ENCODE measurements around the gene DRC3. TPM values are rescaled to one million over a fixed set of nuclear protein-coding genes. Genes with fewer than 3 reads are reported as not detected.

Gene DRC3
- total RNA-seq, 2 experiments from 2014 or later = 0.70 to 0.95 TPM

DNA sequence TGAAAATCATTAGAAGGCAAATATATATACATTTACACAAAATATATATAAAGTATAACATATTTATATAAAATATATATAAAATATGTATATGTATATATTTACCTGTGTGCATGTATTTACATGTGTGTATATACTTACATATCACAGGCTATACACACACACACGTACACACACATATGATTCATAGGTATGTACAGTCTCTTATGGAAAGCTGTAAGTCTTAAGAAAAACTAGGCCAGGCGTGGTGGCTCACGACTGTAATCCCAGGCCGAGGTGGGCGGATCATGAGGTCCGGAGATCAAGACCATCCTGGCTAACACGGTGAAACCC lies 15.1 kb upstream of the DRC3 start:
- Mint-ChIP-seq H3K36me3 (ENCODE audit: low read depth) (peaks cover 24% of the 10 kb centered on the region), H3K9me3 (ENCODE audit: insufficient read depth) (peaks cover 3% of the 10 kb centered on the region), H3K4me3 (no peak overlapping the region), H3K27me3 (ENCODE audit: low read depth) (no peaks in the 10 kb centered on the region), H3K4me1 (ENCODE audit: low read depth) (peaks cover 57% of the 10 kb centered on the region), H3K27ac (peak overlapping the region; percentile 98)
- CTCF ChIA-PET = interaction anchor here (0.6 to 1.7 kb wide), 8 partner anchors 9 to 182 kb away, joined by 3 to 7 read pairs (median 4); no protein-coding TSS in a partner anchor
- no peak for ATAC-seq
- POLR2A ChIA-PET = interaction anchor here (0.6 to 2.3 kb wide), 9 partner anchors 11 to 201 kb away, joined by 3 to 8 read pairs (median 4); partner anchors contain the start of genes DRC3, SREBF1 and TOM1L2
- no peak for DNase-seq

GRCh38 chr17:17958982-17959381 lies 13.7 kb upstream of the DRC3 start:
- H3K27me3 Mint-ChIP-seq (ENCODE audit: low read depth) = no peaks in the 10 kb centered on the region
- POLR2A ChIA-PET = interaction anchor here (0.7 to 2.3 kb wide), 5 partner anchors 13 to 169 kb away, joined by 3 to 8 read pairs (median 4); partner anchors contain the start of genes DRC3, SREBF1 and TOM1L2
- peaks cover 3% of the 10 kb centered on the region for H3K9me3 Mint-ChIP-seq (ENCODE audit: insufficient read depth)
- CTCF ChIA-PET = interaction anchor here (1.2 to 1.6 kb wide), 4 partner anchors 10 to 109 kb away, joined by 3 to 6 read pairs (median 4); partner anchors contain the start of genes DRC3 and TOM1L2
- no peak for DNase-seq
- peak overlapping the region; percentile 75 for H3K4me3 Mint-ChIP-seq
- no peak for ATAC-seq
- H3K36me3 Mint-ChIP-seq (ENCODE audit: low read depth) = peaks cover 27% of the 10 kb centered on the region
- peaks cover 66% of the 10 kb centered on the region for H3K4me1 Mint-ChIP-seq (ENCODE audit: low read depth)
- H3K27ac Mint-ChIP-seq = peak overlapping the region; percentile 98

DNA sequence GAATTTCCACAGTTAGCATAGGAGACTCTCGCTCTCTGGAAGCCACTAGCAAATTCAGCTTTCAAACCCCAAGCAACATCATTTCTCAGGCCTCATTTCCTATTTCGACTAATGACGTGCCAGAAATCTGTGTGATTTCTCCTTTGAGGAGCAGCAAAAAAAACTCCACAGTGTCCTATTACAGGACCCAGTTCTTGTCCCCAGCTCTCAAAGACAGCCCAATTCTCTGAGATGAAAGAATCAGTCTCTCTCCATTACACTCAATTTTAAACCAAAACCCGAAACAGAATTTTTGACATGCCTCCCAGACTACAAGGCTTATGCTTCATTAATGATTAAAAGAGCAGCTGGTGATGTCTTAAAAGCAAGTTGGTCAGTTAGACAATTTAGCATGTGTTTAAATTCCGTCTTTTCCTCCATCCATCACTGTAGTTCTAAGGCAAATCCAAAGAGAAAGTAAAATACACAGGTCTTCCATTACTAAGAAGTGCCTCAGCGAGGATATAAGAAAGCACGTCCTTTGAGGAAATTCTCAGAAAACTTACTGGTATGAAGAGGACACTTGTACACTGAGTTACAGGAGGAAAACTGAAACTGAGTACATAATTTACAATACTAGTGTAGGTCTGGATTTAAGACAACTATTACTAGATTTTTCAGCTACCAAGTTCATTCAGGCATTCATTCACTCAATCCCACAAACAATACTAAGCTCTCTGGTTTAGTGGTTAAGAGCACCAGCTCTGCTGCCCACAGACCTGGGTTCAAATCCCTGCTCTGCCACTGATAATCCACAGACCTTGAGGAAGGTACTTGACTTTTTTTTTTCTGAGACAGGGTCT lies 12.9 kb upstream of the DRC3 start:
- Mint-ChIP-seq H3K27me3 (ENCODE audit: low read depth) (no peaks in the 10 kb centered on the region), H3K36me3 (ENCODE audit: low read depth) (peaks cover 27% of the 10 kb centered on the region), H3K4me3 (peak overlapping the region; percentile 75), H3K9me3 (ENCODE audit: insufficient read depth) (peaks cover 3% of the 10 kb centered on the region), H3K4me1 (ENCODE audit: low read depth) (peaks cover 67% of the 10 kb centered on the region), H3K27ac (peak overlapping the region; percentile 98)
- DNase-seq (peak; percentile 48), ATAC-seq (peak; percentile 76)
- POLR2A ChIA-PET = interaction anchor here (0.7 to 1.6 kb wide), 9 partner anchors 9 to 169 kb away, joined by 3 to 9 read pairs (median 3); partner anchors contain the start of genes DRC3 and TOM1L2
- CTCF ChIA-PET = interaction anchor here (0.7 to 1.6 kb wide), 8 partner anchors 10 to 110 kb away, joined by 3 to 6 read pairs (median 4); partner anchors contain the start of genes DRC3 and TOM1L2

GRCh38 chr17:17960500-17961030 lies 12.1 kb upstream of the DRC3 start:
- H3K36me3 Mint-ChIP-seq (ENCODE audit: low read depth) = peaks cover 22% of the 10 kb centered on the region
- ChIA-PET POLR2A (interaction anchor here (0.8 to 1.3 kb wide), 4 partner anchors 9 to 124 kb away, joined by 3 to 4 read pairs (median 3); no protein-coding TSS in a partner anchor), CTCF (interaction anchor here (0.7 to 1.6 kb wide), 7 partner anchors 9 to 111 kb away, joined by 3 to 6 read pairs (median 4); partner anchors contain the start of genes DRC3 and TOM1L2)
- peaks cover 3% of the 10 kb centered on the region for H3K9me3 Mint-ChIP-seq (ENCODE audit: insufficient read depth)
- ATAC-seq (no peak), DNase-seq (no peak)
- H3K4me3 Mint-ChIP-seq = peak overlapping the region; percentile 75
- no peaks in the 10 kb centered on the region for H3K27me3 Mint-ChIP-seq (ENCODE audit: low read depth)
- peak overlapping the region; percentile 98 for H3K27ac Mint-ChIP-seq
- peaks cover 69% of the 10 kb centered on the region for H3K4me1 Mint-ChIP-seq (ENCODE audit: low read depth)

GRCh38 chr17:17963066-17963465 lies 9.6 kb upstream of the DRC3 start:
- no peaks in the 10 kb centered on the region for H3K9me3 Mint-ChIP-seq (ENCODE audit: insufficient read depth)
- H3K27me3 Mint-ChIP-seq (ENCODE audit: low read depth) = no peaks in the 10 kb centered on the region
- no peak for DNase-seq
- ChIA-PET POLR2A (no interaction called here), CTCF (no interaction called here)
- H3K4me3 Mint-ChIP-seq = no peak overlapping the region
- ATAC-seq = no peak
- peaks cover 61% of the 10 kb centered on the region for H3K4me1 Mint-ChIP-seq (ENCODE audit: low read depth)
- no peak overlapping the region for H3K27ac Mint-ChIP-seq
- H3K36me3 Mint-ChIP-seq (ENCODE audit: low read depth) = peaks cover 10% of the 10 kb centered on the region

DNA sequence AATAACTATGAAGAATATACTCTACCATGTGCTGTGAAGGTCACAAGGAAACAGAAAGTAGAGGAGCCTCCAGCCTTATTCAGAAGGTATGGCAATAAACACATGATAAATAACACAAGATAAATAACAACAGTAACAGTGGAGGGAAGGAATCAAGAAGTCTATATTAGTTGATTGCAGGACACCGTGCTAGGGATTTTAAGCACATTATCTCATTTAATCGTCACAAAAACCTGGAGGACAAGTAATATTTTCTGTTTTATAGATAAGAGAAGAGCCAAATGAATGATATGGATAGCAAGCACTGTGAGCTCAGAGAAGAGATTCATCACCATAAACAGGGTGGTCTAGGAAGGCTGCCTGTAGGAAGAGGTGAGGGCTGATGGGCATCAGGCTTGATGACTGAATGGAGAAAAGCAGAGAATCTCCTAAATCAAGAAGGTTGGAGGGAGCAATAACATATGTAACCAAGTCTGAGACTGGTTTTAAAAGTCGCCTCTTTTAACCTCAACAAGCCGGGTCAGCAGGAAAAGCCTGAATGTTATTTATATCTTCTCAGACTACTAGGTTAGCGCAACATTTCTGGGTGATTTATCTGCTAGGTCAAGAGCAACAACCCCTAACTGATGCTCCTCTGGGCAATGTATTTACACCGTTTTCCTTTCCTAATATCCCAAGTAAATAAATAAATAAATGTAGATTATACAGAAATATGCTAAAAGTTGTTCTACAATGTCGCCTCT lies 8.8 kb upstream of the DRC3 start:
- no peaks in the 10 kb centered on the region for H3K27me3 Mint-ChIP-seq (ENCODE audit: low read depth)
- no peak overlapping the region for H3K4me3 Mint-ChIP-seq
- DNase-seq (no peak), ATAC-seq (no peak)
- ChIA-PET POLR2A (no interaction called here), CTCF (no interaction called here)
- peaks cover 55% of the 10 kb centered on the region for H3K4me1 Mint-ChIP-seq (ENCODE audit: low read depth)
- no peak overlapping the region for H3K27ac Mint-ChIP-seq
- no peaks in the 10 kb centered on the region for H3K9me3 Mint-ChIP-seq (ENCODE audit: insufficient read depth)
- peaks cover 10% of the 10 kb centered on the region for H3K36me3 Mint-ChIP-seq (ENCODE audit: low read depth)

DNA sequence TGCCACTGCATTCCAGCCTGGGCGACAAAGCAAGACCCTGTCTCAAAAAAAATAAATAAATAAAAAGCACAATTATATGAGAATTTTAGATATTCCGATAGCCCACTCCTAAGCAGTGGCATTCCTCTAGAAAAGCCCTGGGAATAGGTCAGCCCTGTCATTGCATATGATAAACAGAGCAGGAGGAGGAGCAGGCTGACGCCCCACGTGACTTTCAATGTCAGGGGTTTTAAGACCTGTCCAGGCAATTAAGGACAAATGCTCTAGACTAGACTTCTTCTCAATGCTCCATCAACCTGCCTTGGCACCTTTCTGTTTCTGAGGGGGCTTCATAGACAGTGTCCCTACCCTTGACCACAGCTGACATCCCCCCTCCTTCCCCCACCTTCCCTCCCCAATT lies 8.0 kb upstream of the DRC3 start:
- Mint-ChIP-seq H3K27ac (no peak overlapping the region), H3K27me3 (ENCODE audit: low read depth) (no peaks in the 10 kb centered on the region), H3K4me1 (ENCODE audit: low read depth) (peaks cover 47% of the 10 kb centered on the region), H3K4me3 (no peak overlapping the region), H3K9me3 (ENCODE audit: insufficient read depth) (no peaks in the 10 kb centered on the region), H3K36me3 (ENCODE audit: low read depth) (peaks cover 6% of the 10 kb centered on the region)
- ATAC-seq (no peak), DNase-seq (no peak)
- CTCF ChIA-PET = no interaction called here
- POLR2A ChIA-PET = no interaction called here

DNA sequence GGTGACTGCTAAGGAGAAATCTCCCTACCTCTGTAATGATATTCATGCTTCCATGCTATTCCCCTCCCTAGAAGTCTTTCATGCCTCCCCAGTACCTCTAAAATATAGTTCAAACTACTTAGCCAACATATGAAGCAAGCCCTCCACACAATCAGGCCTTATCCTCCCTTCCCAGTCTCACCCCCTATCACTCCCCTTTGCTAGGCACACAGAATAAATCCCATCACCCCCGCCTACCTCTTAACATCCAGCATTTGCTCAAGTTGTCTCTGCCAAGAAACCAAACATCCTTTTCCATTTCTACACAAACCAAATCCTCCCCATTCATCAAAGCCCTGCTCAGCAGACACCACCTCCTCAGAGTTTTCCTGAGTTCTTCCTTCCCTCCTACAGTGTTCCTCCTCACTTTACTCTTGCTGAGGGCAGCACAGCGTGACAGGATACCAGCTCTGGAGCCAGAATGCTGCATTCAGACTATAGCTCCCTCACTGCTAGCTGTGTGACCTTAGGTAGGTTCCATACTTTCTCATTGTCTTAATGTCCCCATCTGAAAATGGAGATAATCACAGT lies 7.4 kb upstream of the DRC3 start:
- Mint-ChIP-seq H3K4me3 (no peak overlapping the region), H3K9me3 (ENCODE audit: insufficient read depth) (no peaks in the 10 kb centered on the region), H3K4me1 (ENCODE audit: low read depth) (peaks cover 42% of the 10 kb centered on the region), H3K36me3 (ENCODE audit: low read depth) (peaks cover 6% of the 10 kb centered on the region), H3K27me3 (ENCODE audit: low read depth) (no peaks in the 10 kb centered on the region), H3K27ac (no peak overlapping the region)
- ChIA-PET POLR2A (no interaction called here), CTCF (no interaction called here)
- ATAC-seq (no peak), DNase-seq (no peak)

DNA sequence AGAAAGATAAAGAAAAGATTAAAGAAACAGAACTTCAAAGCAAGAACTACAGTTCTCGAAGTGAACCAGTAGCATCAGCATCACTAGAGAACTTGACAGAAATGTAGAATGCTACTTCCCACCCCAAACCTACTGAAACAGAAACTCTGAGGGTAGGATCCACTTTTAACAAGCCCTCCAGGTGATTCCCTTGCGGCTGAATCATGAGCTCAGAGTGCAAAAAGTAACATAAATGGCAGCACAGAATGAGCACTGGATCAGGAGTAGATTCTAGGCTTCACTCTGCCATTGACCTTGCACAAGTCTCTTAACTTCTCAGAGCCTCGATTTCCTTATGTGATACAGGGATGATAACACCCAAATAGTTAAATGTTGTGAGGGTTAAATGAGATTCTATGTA lies 6.3 kb upstream of the DRC3 start:
- ChIA-PET POLR2A (interaction anchor here (1.7 kb wide), 1 partner anchor 8 kb away, joined by 6 read pairs; no protein-coding TSS in a partner anchor), CTCF (interaction anchor here (1.0 to 1.3 kb wide), 2 partner anchors 8 to 51 kb away, joined by 3 read pairs; no protein-coding TSS in a partner anchor)
- Mint-ChIP-seq H3K4me1 (ENCODE audit: low read depth) (peaks cover 42% of the 10 kb centered on the region), H3K27ac (no peak overlapping the region), H3K4me3 (no peak overlapping the region), H3K36me3 (ENCODE audit: low read depth) (peaks cover 6% of the 10 kb centered on the region), H3K27me3 (ENCODE audit: low read depth) (no peaks in the 10 kb centered on the region), H3K9me3 (ENCODE audit: insufficient read depth) (no peaks in the 10 kb centered on the region)
- ATAC-seq = no peak
- DNase-seq = no peak

DNA sequence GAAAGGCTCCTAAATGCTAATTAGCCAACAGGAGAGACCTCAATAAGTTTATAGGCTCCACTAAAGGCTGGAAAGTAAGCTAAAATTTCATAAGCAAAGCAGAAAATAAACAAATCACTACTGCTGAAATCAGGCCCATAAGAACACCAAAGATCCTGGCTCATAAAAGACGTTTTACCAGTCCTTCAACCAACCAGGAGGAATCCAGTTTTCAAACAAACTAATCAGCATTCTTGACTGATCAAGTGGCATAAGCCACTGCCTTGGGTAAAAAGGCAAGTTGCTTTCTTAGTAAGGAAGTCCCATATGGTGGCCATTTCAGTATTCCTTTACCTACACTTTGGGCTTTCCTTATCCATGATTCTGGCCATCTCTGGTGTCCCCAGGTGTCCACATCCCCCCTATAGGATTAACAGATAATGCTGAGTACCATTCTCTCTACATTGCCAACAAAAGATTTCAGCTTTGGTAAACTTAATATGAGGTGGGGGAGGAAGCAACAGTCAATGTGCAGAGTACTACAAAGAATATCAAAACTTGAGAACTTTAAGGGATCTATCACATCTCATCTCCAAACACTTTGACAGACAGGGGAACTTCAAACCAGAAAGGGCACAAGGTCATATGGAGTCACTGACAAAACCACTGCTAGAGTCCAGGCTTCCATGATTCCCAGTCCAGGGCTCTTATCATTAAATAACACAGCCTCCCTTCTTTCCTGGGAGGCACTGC lies 1.8 kb upstream of the DRC3 start:
- Mint-ChIP-seq H3K36me3 (ENCODE audit: low read depth) (no peaks in the 10 kb centered on the region), H3K27me3 (ENCODE audit: low read depth) (no peaks in the 10 kb centered on the region), H3K4me3 (peak overlapping the region; percentile 76), H3K9me3 (ENCODE audit: insufficient read depth) (no peaks in the 10 kb centered on the region), H3K4me1 (ENCODE audit: low read depth) (peaks cover 35% of the 10 kb centered on the region), H3K27ac (peak overlapping the region; percentile 23)
- ChIA-PET CTCF (interaction anchor here (1.3 kb wide), 1 partner anchor 63 kb away, joined by 4 read pairs; no protein-coding TSS in a partner anchor), POLR2A (interaction anchor here (1.2 kb wide), 1 partner anchor 11 kb away, joined by 3 read pairs; no protein-coding TSS in a partner anchor)
- DNase-seq (no peak), ATAC-seq (no peak)
